Erythroblast (primary cell): ENCODE data around the gene NOP10.
A peak's percentile ranks its signal among the peaks of the same experiment; 100 is the strongest.
"Not testable (repeated sequence)": the region's sequence is repeated elsewhere in the genome, so short reads cannot be mapped to it uniquely, and the experiment has no call there.

ENCODE experiments used
- DNase-seq, 2 experiments: peaks; one replicate each; lab custom pipeline; 2025; lab: John Stamatoyannopoulos, UW
- GATA1 ChIP-seq: IDR thresholded peaks from 2 replicates; pipeline ENCODE4 v1.6.1; 2011; ENCODE audit warnings: low read depth, mild to moderate bottlenecking, control low read depth, low read length, moderate library complexity
- POLR2A ChIP-seq: IDR thresholded peaks from 2 replicates; pipeline ENCODE4 v1.6.1; 2011; ENCODE audit warnings: mild to moderate bottlenecking, low read length

The NOP10 gene

DNA sequence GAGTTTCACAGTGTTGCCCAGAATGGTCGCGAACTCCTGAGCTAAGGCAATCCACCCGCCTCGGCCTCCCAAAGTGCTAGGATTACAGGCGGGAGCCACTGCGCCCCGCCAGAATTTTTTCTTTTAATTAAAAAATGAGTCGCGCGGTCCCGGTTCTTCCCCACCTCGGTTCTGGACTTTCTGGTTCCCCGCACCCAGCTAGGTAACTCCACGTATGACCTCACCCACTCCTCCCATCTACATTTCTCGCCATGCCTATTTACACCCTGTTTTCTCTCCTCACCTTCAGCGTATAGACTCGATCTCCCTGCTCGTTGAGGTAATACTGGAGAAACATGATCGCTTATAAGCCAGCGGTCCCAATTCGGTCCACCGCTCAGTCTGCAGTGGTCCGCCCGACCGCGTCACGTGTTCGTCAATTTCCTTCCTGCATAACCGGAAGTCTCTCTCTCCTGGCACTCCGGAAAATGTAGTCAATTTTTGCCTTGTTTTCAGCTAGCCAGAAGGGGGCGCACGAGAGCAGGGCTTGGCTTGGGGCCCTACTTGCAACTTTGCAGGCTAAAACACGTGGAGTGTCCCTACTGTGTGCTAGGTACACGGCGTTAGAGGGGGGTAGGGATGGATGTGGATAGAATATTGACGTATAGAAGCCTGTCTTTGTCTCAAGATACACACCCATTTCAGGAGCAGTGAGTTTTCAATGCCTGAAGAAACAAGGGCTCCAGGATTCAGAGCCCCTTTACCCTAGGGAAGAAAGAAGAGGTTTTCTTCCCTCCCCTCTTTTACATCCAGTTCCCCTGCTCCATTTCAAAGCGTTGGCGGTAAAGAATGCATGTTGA is at the start of gene NOP10, which contains the start of gene NUTM1:
TSS of gene NOP10 (minus strand) at position 400 of the 839 bp plus-strand sequence. CDS start at position 337, 63 bp downstream.
TSS of gene NUTM1 (plus strand) at position 579 of the 839 bp plus-strand sequence. CDS start 382 bp downstream, outside the sequence.
- TF ChIP-seq GATA1 = no peak
- TF ChIP-seq POLR2A = peak; percentile 94
- DNase-seq = peak; percentile 97

DNA sequence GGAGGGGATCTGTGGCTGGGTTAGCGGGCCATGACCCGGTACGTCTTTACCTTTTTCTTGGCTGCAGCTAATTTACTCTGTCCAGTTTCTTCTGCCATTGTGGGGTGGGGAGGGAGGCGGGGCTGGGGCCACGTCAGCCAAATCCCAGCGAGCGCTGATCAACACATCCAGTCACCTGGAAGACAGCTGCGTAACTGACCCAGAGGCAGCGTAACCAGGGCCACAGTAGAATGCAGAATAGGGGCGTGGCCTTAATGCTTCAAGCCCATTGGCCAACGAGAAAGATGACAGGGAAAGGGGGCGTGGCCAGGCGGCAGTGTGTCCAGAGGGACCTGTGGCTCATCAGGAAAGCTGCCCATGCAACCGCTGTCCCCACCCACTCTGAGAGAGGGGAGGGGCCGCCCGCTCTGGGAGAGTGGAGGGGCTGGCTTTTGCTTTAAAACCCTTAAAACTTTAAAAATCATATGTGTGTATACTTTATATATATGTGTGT is 46.7 kb upstream of the NOP10 start:
- not testable (repeated sequence) for DNase-seq

DNA sequence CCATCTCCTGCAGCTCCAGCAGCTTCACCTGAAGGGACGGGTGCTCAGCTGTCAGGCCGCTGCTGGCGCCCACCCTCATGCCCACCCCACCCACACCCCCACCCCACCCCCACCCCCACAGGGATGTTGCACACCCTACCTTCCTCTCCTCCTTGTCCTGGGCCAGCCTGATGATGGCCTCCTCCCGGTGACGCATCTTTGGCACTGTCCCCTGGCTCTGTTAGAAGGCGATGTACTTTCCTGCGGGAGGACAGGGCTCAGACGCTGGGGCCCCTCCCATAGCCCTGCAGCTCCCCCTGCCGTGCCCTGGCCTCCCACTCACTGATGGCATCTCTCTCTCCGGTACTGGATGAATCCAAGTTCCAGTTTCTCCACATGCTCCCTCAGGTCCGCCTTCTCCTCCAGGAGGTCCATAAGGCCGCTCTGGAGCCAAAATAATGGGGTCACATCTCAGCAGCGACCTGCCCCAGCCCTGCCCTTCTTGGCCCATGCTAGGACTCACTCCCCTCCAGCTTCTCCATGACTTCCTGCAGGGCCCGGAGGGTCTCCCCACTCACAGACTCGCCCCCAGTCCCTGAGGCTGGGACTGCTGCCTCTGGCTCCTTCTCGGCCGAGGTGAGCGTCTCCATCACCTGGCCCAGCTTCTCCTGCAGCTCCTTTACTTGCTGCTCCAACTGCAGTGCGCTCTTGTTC is 39.0 kb upstream of the NOP10 start:
- DNase-seq = not testable (repeated sequence)

DNA sequence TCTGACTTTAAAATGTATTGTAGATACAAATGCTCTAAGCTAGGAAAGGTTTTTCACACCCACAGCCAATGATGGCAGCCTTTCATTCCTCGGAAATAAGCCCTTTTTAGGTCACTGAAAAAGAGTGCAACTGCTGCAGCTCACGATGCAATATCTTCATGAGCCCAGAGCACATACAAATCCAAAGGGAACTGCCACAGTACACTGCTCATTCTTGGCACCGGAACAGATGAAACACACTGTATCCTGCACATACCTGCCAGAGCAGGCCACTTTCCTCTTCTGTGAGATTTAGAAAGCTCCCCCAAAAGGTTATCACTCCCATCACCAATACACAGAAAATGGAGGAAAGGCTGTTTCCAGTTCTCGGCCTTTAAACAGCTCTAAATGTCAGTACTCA is 37.6 kb upstream of the NOP10 start:
- DNase-seq = not testable (repeated sequence)

DNA sequence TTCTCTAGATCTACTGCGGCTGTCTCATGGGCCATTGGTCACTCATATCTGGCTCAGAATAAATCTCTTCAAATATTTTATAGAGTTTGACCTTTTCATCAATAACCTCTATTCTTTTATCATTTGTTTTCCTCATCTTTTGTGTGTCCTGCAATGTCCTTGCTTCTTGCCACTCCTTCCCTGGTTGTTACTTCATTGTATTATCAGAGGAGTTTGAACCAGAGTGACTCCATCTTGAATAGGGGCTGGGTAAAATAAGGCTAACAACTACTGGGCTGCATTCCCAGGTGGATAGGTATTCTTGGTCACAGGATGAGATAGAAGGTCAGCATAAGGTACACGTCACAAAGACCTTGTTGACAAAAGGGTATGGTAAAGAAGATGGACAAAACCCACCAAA is 33.9 kb upstream of the NOP10 start:
- no peak for DNase-seq
- TF ChIP-seq POLR2A (no peak), GATA1 (no peak)

DNA sequence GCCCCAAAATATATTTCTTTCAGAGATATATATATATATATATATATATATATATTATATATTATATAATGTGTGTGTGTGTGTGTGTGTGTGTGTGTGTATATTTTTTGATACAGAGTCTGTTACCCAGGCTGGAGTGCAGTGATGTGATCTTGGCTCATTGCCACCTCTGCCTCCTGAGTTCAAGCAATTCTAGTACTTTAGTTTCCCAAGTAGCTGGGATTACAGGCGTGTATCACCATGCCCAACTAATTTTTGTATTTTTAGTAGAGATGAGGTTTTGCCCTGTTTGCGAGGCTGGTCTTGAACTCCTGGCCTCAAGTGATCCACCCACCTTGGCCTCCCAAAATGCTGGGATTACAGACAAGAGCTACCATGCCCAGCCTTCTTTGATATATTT is 32.6 kb upstream of the NOP10 start:
- DNase-seq = not testable (repeated sequence)

DNA sequence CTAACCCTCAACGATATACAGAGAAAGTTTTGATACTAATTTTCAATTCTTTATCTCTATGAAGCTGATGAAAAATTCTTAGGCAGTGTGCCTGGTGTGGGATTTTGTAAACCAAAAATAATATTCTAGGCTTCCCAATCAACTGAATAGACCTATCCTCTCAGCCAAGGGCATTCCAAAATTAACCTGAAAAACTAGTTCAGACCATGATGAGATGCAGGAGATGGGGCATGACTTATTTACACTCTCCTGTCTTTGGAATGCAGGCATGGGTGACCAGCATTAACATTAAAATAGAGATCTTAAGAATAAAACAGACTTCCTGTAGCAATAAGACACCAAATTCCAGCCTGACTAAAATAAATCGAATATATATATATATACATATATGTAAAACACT is 31.9 kb upstream of the NOP10 start:
- no peak for DNase-seq
- TF ChIP-seq GATA1 = no peak
- TF ChIP-seq POLR2A = no peak

DNA sequence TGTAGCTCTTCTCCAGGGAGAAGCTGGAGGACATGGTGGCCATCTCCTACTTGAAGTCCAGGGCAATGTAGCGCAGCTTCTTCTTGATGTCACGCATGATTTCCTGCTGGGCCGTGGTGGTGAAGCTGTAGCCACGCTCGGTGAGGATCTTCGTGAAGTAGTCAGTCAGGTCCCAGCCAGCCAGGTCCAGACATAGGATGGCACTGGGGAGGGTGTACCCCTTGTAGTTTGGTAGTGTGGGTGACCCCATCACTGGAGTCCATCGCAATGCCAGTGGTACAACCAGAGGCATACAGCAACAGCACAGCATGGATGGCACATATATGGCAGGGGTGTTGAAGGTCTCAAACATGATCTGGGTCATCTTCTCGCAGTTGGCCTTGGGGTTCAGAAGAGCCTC is 31.0 kb upstream of the NOP10 start:
- TF ChIP-seq POLR2A (no peak), GATA1 (no peak)
- no peak for DNase-seq

DNA sequence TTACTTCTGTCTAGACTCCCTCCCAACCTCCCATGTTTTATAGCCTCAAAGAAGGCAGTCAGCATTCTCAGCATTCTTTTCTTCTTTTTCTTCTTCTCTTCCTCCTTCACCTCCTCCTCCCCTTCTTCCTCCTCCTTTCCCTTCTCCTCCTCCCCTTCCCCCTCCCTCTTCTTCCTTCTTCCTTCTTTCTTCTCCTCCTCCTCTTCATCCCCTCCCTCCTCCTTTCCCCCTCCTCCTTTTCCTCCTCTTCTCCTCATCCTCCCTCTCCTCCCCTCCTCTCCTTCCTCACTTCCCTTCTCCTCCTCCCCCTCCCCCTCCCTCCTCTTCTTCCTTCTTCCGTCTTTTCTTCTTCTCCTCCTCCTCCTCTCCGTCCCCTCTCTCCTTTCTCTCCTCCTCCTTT is 27.7 kb upstream of the NOP10 start:
- DNase-seq = no peak
- TF ChIP-seq POLR2A (no peak), GATA1 (no peak)

DNA sequence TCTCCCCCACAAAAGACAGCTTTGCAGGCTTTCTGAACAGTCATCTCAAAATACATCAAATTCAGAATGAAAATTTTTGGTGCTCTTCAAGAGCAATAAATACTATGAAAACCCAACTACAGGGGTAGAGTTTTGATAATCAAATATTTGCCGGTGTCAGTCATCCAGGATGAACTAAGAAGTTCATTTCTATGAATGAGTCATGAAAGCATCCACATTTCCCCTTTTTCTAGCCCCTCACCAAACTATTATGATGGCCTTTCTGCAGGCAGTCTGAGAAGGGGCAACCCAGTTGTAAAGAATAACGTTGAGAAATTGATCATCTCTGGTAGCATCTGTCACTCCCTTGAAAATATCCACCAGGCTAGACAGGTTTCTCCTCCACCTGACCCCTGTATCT is 27.2 kb upstream of the NOP10 start:
- TF ChIP-seq GATA1 (no peak), POLR2A (no peak)
- DNase-seq = no peak

DNA sequence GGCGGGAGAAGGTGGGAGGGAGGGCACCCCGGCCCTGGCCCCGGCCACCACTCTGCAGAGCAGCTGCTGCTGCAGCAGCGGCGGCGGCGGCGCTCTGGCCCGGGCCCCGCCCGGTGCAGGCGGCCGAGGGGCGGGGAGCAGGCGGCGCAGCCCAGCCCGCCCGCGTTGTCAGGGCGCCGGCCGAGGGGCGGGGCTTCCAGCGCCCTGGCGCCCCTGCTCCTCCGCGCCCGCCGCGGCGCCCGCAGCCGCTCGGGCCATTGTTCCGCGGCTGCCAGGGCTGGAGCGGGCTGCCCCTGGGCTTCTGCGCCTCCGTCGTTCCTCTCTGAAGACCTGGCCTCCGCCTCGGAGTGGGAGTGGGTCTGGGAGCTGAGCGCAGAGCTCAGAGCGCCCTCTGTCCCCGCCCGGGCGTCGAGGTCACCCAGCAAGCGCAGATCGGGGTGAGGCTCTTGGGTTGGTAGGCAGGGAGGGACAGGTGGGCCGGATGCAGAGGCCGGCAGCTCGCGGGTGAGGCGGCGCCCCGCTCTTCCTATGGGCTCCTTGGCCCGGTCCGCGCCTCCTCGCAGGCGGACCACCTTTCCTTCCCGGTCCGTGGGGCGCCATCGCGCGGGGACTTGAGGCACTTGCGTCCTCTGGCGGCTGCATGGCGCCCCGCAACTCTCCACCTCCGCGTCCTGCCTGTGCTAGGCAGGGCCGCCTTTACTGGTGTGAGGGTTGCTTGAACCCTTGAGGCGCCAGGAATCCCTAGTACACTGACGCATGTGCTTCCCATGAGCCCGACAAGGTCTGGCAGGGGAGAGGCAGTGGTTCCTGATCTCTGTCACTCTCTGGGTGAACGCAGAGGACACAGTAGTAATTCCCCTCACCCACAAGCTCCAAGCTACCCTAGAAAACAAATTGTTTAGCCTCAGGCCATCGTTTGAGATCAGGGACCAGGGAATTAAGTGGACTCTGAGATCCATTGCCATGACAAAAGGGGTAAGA is 24.5 kb upstream of the NOP10 start, which contains the start of gene LPCAT4:
TSS of gene LPCAT4 (minus strand) at position 96 of the 981 bp plus-strand sequence. CDS start 96 bp downstream, outside the sequence.
- DNase-seq = peak; percentile 92 to 94
- TF ChIP-seq GATA1 (no peak), POLR2A (peak; percentile 86)

DNA sequence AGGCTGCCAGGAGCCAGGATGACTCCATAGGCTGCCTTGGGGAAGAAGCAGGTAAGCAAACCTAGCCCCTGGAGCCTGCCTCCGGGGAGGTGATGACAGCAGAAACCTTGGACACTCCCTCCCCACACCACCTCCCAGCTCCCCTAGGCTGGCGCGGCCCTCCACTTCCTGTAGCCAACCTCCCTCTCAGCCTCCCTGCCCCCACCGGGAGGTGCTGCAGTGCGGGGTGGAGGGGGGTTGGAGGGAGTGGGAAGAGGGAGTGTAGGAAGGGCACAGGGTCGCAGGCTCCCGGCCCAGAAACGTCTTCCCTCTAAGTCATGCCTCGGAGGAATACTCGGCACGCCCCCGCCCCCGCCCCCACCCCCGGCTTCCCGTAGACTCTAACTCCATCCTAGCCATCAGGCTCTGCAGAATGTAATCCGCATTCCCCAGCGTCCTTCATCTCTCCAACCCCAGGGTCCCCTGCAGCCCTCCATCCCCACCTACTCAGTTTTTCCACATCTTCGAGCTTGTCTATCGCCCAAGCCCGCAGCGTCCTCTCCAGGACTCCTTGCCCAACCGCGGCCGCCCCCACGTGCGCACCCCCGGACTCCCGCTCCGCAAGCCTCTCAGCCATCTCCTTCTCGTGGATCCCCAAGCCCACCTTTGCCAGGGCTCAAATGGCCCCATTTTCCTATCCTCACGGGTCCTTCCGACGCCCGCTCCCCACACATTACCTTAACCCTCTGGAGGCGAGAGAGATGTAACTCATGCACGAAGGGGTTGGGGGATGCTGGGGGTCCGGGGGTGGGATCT is 23.5 kb upstream of the NOP10 start:
- TF ChIP-seq GATA1 (no peak), POLR2A (no peak)
- DNase-seq = peak; percentile 49 to 54

DNA sequence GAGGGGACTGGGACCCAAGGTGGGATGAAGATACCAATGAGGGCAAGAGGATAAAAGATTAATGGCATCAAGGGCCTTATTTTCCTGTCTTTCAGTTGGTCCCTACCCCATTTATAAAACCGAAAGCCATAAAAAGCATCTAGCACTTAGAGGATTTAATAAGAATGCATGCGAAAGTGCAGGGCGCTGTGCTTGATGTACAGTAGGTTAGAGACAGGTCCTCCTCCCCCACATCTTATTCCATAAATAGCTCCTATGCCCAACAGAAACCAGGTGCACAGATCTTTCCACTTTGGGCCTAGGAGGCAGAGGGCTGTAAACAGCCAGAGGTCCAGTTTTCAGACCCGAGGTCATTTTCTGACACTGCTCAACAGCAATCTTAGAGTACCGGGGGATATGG is 22.9 kb upstream of the NOP10 start:
- DNase-seq = no peak
- no peak for TF ChIP-seq POLR2A
- TF ChIP-seq GATA1 = no peak
